ENCODE data around the gene KIAA1671. TPM values are rescaled to one million over a fixed set of nuclear protein-coding genes. Genes with fewer than 3 reads are reported as not detected.

The KIAA1671 gene
- total RNA-seq, 4 donors from 2014 or later = 7.5 to 26.5 (median 9.1) TPM

DNA sequence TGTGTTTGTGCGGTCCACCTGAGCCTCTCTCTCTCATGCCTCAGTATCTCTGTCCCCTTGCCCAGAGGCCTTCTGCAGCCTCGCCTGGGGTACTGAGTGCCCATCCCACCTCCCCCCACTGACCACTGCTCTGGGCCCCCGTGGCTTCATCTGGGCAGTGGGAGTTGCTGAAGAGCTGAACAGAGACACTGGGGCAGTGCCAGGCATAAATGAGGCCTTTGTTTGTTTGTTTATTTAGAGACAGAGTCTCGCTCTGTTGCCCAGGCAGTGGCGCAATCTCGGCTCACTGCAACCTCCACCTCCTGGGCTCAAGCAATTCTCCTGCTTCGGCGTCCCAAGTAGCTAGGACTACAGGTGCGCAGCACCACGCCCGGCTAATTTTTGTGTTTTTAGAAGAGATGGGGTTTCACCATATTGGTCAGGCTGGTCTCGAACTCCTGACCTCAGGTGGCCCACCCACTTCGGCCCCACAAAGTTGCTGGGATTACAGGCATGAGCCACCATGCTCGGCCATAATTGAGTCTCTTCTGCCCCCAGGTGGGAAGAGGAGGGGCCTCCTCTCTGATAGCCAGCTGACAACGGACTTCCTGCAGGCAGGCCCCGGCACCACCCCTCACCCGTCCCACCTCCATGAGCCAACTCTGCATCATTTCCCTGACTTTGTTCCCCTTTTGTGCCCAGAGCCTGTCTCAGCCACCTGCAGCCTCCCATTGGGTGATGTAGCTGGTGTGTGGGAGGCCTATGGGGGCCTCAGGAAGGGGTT lies 256.4 kb downstream of the KIAA1671 start:
- ATAC-seq (ENCODE audit: low FRiP score) (no peak), DNase-seq (ENCODE audit: low spot score) (no peak)
- TF ChIP-seq, protein P1, sequence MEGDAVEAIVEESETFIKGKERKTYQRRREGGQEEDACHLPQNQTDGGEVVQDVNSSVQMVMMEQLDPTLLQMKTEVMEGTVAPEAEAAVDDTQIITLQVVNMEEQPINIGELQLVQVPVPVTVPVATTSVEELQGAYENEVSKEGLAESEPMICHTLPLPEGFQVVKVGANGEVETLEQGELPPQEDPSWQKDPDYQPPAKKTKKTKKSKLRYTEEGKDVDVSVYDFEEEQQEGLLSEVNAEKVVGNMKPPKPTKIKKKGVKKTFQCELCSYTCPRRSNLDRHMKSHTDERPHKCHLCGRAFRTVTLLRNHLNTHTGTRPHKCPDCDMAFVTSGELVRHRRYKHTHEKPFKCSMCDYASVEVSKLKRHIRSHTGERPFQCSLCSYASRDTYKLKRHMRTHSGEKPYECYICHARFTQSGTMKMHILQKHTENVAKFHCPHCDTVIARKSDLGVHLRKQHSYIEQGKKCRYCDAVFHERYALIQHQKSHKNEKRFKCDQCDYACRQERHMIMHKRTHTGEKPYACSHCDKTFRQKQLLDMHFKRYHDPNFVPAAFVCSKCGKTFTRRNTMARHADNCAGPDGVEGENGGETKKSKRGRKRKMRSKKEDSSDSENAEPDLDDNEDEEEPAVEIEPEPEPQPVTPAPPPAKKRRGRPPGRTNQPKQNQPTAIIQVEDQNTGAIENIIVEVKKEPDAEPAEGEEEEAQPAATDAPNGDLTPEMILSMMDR (IDR thresholded peaks at IDR 0.05) = no peak

DNA sequence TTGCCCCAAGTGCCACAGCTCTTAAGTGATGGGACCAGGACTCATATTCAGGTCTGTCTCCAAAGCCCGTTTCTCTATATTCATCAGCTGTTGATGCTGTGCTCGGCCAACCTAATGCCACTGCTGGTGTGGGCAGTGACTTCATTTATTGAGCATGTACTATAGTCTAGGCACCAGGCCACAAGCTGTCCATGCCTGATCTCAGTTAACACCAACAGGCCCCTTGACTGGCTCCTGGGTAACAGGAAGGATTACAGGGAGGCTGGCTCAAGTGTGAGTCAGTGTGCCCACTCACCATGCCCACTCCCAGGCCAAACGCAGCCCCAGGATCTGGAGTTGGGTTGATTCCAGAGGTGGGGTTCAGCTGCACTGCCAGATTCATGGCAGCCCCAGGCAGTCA lies 258.3 kb downstream of the KIAA1671 start:
- DNase-seq (ENCODE audit: low spot score) = no peak
- no peak for ATAC-seq (ENCODE audit: low FRiP score)

DNA sequence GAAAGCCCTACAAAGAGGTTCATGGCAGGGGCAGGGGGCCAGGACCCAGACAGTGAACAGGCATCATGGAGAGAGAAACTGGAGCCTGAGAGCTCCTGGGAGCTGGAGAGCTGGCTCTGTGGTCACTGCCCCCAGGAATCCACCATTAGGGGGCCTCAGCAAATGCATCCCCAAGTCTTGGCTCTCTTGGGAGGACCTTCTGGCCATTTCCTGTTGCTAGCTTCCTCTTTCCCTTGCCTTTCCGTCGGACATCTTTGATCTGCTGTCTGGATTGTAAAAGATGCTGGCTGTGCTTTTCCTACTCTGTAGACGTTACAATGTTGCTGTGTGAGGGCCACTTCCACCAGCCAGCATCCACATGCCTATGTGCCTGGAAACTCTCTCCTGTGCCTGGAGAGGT lies 259.8 kb downstream of the KIAA1671 start:
- ATAC-seq (ENCODE audit: low FRiP score) (no peak), DNase-seq (ENCODE audit: low spot score) (no peak)
- TF ChIP-seq, protein P1 (IDR thresholded peaks at IDR 0.05) = no peak

More for the DNA sequence above, 258.3 kb downstream of the KIAA1671 start:
- TF ChIP-seq, protein P1 (IDR thresholded peaks at IDR 0.05) = no peak

DNA sequence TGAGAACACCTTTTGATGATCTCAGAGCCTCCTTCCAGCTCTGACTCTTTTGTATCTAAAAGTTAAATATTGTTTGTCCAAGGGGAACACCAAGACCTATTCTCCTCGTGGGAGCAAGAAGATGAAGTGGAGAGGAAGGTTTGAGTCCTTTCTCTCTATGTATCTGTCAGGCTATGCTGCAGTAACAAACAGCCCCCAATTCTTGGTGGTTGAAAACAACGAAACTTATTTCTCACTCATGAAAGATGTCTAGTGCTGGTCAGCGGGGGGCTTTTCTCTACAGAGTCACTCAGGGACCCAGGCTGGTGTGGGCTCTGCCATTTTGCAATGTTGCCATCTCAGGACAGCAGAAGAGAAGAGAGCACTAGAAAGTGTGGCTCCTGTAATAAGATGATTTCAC lies 260.7 kb downstream of the KIAA1671 start:
- ATAC-seq (ENCODE audit: low FRiP score) (no peak), DNase-seq (ENCODE audit: low spot score) (no peak)
- TF ChIP-seq, protein P1 (IDR thresholded peaks at IDR 0.05) = no peak

DNA sequence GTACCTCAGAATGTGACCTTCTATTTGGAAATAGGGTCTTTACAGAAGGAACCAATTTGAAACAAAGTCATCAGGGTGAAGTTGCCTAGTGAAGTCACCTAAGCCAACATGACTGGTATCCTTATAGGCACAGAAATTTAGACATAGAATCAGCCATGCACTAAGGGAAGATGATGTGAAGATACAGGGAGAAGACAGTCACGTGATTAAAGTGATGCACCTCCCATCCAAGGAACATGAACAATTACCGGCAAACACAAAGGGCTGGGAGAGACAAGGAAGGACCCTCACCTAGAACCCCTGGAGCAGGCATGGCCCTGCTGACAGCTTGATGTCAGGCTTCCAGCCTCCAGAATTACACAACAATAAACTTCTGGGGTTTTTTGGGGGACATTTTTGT lies 263.7 kb downstream of the KIAA1671 start:
- no peak for ATAC-seq (ENCODE audit: low FRiP score)
- DNase-seq (ENCODE audit: low spot score) = no peak
- TF ChIP-seq, protein P1 (IDR thresholded peaks at IDR 0.05) = no peak

DNA sequence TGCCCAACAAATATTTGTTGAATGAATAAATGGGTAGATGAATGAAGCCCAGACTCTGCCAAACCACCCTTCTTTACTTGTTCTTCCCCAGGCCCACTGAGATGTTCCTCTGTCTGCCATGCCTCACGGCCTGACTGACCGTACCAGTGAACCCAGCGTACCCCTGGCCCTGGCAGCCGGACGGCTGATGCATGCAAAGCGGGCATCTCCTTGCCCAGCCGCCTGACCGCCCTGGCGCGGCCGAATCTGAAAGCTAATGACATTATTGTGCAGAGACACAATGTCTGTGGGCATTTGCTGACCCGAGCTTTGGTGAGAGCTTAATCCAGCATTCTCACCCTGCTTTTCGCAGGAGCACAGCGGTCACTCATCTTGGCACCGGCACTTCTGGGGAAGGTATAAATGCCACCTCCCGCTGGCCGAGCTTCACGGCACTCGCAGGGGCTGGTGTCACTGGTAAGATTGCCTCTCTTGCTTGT lies 266.7 kb downstream of the KIAA1671 start, which contains the start of gene CRYBB2:
TSS of gene CRYBB2 (plus strand) at position 429 of the 479 bp plus-strand sequence. CDS start 1,791 bp downstream, outside the sequence.
- DNase-seq (ENCODE audit: low spot score) = no peak
- TF ChIP-seq, protein P1 (IDR thresholded peaks at IDR 0.05) = no peak
- no peak for ATAC-seq (ENCODE audit: low FRiP score)

DNA sequence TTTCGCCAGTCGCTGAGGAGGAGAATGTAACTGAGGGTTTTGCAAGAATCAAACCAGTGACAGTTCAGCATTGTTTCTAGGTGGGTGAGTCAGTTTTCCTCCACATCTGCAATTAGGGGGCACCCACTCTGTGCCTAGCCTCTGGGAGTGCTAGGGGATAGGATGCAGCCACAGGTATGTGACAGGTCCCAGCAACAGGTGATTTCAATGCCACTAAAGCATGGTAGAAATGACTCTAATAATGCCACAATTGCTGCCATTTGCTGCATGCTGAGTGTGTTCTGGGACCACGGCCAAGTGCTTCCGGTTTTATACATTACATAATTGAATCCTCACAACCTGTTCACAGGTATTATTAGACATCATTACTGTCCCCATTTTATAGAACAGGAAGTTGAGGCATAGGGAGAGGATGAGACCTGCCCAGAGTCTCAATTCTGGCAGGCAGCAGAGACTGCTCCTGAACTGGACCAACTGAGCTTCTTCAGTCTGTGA lies 267.5 kb downstream of the KIAA1671 start:
- no peak for ATAC-seq (ENCODE audit: low FRiP score)
- no peak for DNase-seq (ENCODE audit: low spot score)
- TF ChIP-seq, protein P1 (IDR thresholded peaks at IDR 0.05) = no peak
